A673 (cell line): ENCODE data around the gene PHLDA3. TPM values are rescaled to one million over a fixed set of nuclear protein-coding genes. Genes with fewer than 3 reads are reported as not detected.

Experiments used
- BruUV-seq: library from RNA; stranded (reverse); fragments of 400-500 nt; replicated peaks from 2 replicates; lab custom pipeline; 2021; lab: Mats Ljungman, UMichigan
- CTCF ChIA-PET: fragments of 300-600 bp; sonication (Branson Sonifier 250); formaldehyde crosslinking; loops from one replicate; lab custom pipeline; 2022; ENCODE audit warnings: antibody characterized with exemption; lab: Charles Lee
- POLR2A ChIA-PET: fragments of 300-600 bp; sonication (Branson Sonifier 250); formaldehyde crosslinking; loops from one replicate; lab custom pipeline; 2022; ENCODE audit warnings: antibody characterized with exemption; ENCODE audit not compliant: low non-redundant PET; lab: Charles Lee
- DNase-seq: peaks from one replicate; pipeline ENCODE4 v3.0.0-alpha.2; 2015; ENCODE audit warnings: low spot score
- H3K27ac ChIP-seq: fragments of 200-600 bp; sonication (generic); 2 replicates; pipeline ENCODE4 v1.5.1; 2016; ENCODE audit warnings: mixed run types, low read depth, mild to moderate bottlenecking, mixed read lengths, antibody characterized with exemption, low read length; ENCODE audit not compliant: poor library complexity, severe bottlenecking
- H3K27me3 ChIP-seq: fragments of 200-600 bp; sonication (generic); replicated peaks from 2 replicates; pipeline ENCODE4 v1.6.1; 2017; ENCODE audit warnings: mixed run types, low read depth, mild to moderate bottlenecking, mixed read lengths, antibody characterized with exemption, low read length; ENCODE audit not compliant: insufficient read depth, poor library complexity
- H3K36me3 ChIP-seq: fragments of 200-600 bp; sonication (generic); 2 replicates; pipeline ENCODE4 v1.6.1; 2016; ENCODE audit warnings: mixed run types, mild to moderate bottlenecking, mixed read lengths, antibody characterized with exemption, low read length; ENCODE audit not compliant: insufficient read depth, poor library complexity, severe bottlenecking
- H3K4me1 ChIP-seq: fragments of 200-600 bp; sonication (generic); 2 replicates; pipeline ENCODE4 v1.6.1; 2017; ENCODE audit warnings: mixed run types, mild to moderate bottlenecking, mixed read lengths, antibody characterized with exemption, low read length; ENCODE audit not compliant: insufficient read depth, poor library complexity, severe bottlenecking
- H3K4me3 ChIP-seq: fragments of 200-600 bp; sonication (generic); 2 replicates; pipeline ENCODE4 v1.5.1; 2016; ENCODE audit warnings: low read depth, mixed run types, mild to moderate bottlenecking, mixed read lengths, low read length; ENCODE audit not compliant: poor library complexity, severe bottlenecking
- H3K9me3 ChIP-seq: fragments of 200-600 bp; sonication (generic); 2 replicates; pipeline ENCODE4 v1.6.1; 2016; ENCODE audit warnings: mixed run types, low read depth, mild to moderate bottlenecking, mixed read lengths, antibody characterized with exemption, low read length; ENCODE audit not compliant: poor library complexity, severe bottlenecking
- EZH2 ChIP-seq: fragments of 200-600 bp; sonication (generic); IDR thresholded peaks from 2 replicates; pipeline ENCODE4 v1.6.1; 2017; ENCODE audit warnings: borderline replicate concordance, low read depth, mild to moderate bottlenecking, mixed read lengths, antibody characterized with exemption, low read length; ENCODE audit not compliant: poor library complexity, severe bottlenecking
- intact Hi-C: fragments of 100-400 bp; cut with micrococcal nuclease; formaldehyde crosslinking; loops from one replicate; pipeline ENCODE4 v1.10.0; 2022; ENCODE audit not compliant: unreplicated experiment
- total RNA-seq: library from RNA; stranded (reverse); gene quantifications from 2 replicates; pipeline ENCODE4 v1.2.3, GENCODE V29; 2021
- TF ChIP-seq, protein P1 (sequence below): fragments of 300-800, 200-600 bp; sonication (generic); conservative IDR thresholded peaks from 2 replicates; pipeline ENCODE4 v1.5.1; 2017; ENCODE audit warnings: low read depth, mild to moderate bottlenecking, antibody characterized with exemption, low read length, moderate library complexity, mixed read lengths

PHLDA3 gene
- total RNA-seq, 1 experiment from 2014 or later = 24.1 TPM

GRCh38 chr1:201423655-201424054, 45.3 kb downstream of the PHLDA3 start:
- H3K36me3 ChIP-seq = no peaks in the 10 kb centered on the region
- TF ChIP-seq, protein P1, sequence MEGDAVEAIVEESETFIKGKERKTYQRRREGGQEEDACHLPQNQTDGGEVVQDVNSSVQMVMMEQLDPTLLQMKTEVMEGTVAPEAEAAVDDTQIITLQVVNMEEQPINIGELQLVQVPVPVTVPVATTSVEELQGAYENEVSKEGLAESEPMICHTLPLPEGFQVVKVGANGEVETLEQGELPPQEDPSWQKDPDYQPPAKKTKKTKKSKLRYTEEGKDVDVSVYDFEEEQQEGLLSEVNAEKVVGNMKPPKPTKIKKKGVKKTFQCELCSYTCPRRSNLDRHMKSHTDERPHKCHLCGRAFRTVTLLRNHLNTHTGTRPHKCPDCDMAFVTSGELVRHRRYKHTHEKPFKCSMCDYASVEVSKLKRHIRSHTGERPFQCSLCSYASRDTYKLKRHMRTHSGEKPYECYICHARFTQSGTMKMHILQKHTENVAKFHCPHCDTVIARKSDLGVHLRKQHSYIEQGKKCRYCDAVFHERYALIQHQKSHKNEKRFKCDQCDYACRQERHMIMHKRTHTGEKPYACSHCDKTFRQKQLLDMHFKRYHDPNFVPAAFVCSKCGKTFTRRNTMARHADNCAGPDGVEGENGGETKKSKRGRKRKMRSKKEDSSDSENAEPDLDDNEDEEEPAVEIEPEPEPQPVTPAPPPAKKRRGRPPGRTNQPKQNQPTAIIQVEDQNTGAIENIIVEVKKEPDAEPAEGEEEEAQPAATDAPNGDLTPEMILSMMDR = no peak
- TF ChIP-seq EZH2 = no peak
- DNase-seq = no peak
- ChIA-PET CTCF (no interaction called here), POLR2A (interaction anchor here (0.5 to 0.6 kb wide), 2 partner anchors 180 to 291 kb away, joined by 4 to 5 read pairs; no protein-coding TSS in a partner anchor)
- no peaks in the 10 kb centered on the region for H3K4me1 ChIP-seq
- H3K9me3 ChIP-seq = no peaks in the 10 kb centered on the region
- H3K27ac ChIP-seq = no peak overlapping the region
- BruUV-seq = no TSS peak
- H3K4me3 ChIP-seq = no peak overlapping the region
- no peaks in the 10 kb centered on the region for H3K27me3 ChIP-seq
- intact Hi-C loops = no loop called here

DNA sequence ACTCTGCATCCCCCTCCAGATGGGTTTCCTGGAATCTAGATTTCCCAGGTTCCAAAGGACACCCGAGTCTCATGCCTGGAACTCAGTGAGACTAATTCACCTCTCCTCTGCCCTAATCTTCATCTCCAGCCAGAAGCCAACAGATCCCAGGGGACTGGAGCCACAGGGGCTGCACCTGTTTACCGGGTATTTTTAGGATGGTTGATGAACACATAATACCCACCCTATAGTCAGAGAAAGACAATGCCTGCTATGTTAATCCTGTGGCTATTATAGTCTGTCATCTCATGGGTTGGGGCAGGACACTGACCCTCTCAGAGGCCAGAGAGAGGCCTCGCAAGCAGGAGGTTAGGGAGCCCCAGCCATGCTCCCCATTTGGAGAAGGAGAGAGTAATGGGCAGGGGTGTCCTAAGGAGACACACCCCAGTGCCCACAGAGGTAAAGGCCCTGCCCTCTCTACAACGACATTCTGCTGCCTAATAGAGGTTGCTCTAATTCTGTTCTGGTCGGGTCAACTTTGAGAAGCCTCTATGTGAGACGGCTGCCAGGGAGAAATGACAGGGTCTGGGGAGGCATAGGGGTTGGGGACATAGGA, 46.5 kb downstream of the PHLDA3 start:
- H3K9me3 ChIP-seq = no peaks in the 10 kb centered on the region
- no peaks in the 10 kb centered on the region for H3K27me3 ChIP-seq
- no peak for DNase-seq
- CTCF ChIA-PET = no interaction called here
- H3K4me3 ChIP-seq = no peak overlapping the region
- H3K36me3 ChIP-seq = no peaks in the 10 kb centered on the region
- no peak overlapping the region for H3K27ac ChIP-seq
- intact Hi-C loops = no loop called here
- BruUV-seq = no TSS peak
- H3K4me1 ChIP-seq = no peaks in the 10 kb centered on the region
- POLR2A ChIA-PET = no interaction called here
- no peak for TF ChIP-seq EZH2
- TF ChIP-seq, protein P1 = no peak

GRCh38 chr1:201422026-201422425, 47.0 kb downstream of the PHLDA3 start:
- Histone ChIP-seq H3K27me3 (no peaks in the 10 kb centered on the region), H3K36me3 (no peaks in the 10 kb centered on the region), H3K4me1 (no peaks in the 10 kb centered on the region), H3K4me3 (no peak overlapping the region), H3K27ac (no peak overlapping the region), H3K9me3 (no peaks in the 10 kb centered on the region)
- no peak for DNase-seq
- BruUV-seq = no TSS peak
- ChIA-PET CTCF (no interaction called here), POLR2A (no interaction called here)
- intact Hi-C loops = no loop called here
- TF ChIP-seq EZH2 = no peak
- TF ChIP-seq, protein P1 = no peak
